ENCODE data around the gene GRIK3.

DNA sequence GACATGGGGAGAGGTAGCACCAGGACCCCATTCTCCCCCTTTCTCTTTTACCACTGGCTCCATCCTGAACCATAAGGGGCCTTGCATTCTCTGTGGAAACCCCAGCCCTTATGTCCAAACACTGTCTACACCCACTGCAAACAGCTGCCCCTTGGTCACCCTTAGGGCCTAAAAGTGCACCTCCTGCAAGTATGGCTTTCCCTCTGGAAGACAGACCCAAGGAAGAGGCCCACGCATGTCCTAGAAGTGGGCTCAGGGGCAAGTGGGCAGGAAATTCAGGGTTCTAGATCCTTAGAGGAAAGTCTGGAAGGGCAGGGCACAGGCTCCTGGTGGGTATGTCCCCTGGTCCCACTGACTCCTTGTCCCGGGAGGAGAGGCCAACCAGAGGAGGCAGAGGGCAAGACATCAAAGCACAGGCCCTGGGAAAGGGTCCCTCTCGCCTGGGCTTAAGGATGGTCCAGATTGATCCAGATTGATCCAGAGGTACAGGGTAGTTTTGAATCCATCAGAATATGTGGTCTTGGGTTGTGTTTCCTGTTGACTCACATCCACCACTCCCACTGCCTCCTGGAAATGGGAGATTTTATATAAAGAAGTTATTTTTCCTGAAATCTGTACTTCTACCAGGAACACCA, 150.9 kb downstream of the GRIK3 start:
- TF ChIP-seq, protein P1, sequence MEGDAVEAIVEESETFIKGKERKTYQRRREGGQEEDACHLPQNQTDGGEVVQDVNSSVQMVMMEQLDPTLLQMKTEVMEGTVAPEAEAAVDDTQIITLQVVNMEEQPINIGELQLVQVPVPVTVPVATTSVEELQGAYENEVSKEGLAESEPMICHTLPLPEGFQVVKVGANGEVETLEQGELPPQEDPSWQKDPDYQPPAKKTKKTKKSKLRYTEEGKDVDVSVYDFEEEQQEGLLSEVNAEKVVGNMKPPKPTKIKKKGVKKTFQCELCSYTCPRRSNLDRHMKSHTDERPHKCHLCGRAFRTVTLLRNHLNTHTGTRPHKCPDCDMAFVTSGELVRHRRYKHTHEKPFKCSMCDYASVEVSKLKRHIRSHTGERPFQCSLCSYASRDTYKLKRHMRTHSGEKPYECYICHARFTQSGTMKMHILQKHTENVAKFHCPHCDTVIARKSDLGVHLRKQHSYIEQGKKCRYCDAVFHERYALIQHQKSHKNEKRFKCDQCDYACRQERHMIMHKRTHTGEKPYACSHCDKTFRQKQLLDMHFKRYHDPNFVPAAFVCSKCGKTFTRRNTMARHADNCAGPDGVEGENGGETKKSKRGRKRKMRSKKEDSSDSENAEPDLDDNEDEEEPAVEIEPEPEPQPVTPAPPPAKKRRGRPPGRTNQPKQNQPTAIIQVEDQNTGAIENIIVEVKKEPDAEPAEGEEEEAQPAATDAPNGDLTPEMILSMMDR (conservative IDR thresholded peaks at IDR 0.05 in 1 of 2, IDR thresholded peaks at IDR 0.05 in 1 of 2; ENCODE audit: extremely low read depth in 1 of 2, insufficient read depth in 1 of 2, low read depth in 1 of 2, low read length in 2 of 2), result no peak
- no peak for TF ChIP-seq EZH2 (IDR thresholded peaks at IDR 0.05; ENCODE audit: borderline replicate concordance, low read length)
